C4-2B (cell line): ENCODE measurements around the gene TK2.

Source experiments
- H3K27ac ChIP-seq: fragments of 450-650 bp; 2 replicates; pipeline ENCODE4 v1.5.1; 2017
- CTCF ChIP-seq: fragments of 450-650 bp; conservative IDR thresholded peaks from 2 replicates; pipeline ENCODE4 v1.5.1; 2017; ENCODE audit warnings: mild to moderate bottlenecking
- ZFX ChIP-seq: fragments of 450-650 bp; IDR thresholded peaks from 2 replicates; pipeline ENCODE4 v1.6.1; 2017

Gene TK2

GRCh38 chr16:66490774-66491715 is 58.9 kb downstream of the TK2 start:
- TF ChIP-seq CTCF = no peak
- no peak for TF ChIP-seq ZFX
- no peak overlapping the region for H3K27ac ChIP-seq

- TF ChIP-seq CTCF (no peak), ZFX (no peak)
- H3K27ac ChIP-seq = no peak overlapping the region
Measured at GRCh38 chr16:66489818-66490217, 60.1 kb downstream of the TK2 start.

- H3K27ac ChIP-seq = no peak overlapping the region
- TF ChIP-seq CTCF (no peak), ZFX (no peak)
Measured at GRCh38 chr16:66489385-66489784, 60.5 kb downstream of the TK2 start.

GRCh38 chr16:66488505-66488904 is 61.4 kb downstream of the TK2 start:
- no peak for TF ChIP-seq ZFX
- TF ChIP-seq CTCF = no peak
- H3K27ac ChIP-seq = no peak overlapping the region

GRCh38 chr16:66487580-66488275 is 62.2 kb downstream of the TK2 start:
- TF ChIP-seq ZFX (no peak), CTCF (no peak)
- no peak overlapping the region for H3K27ac ChIP-seq

GRCh38 chr16:66486773-66487579 is 62.9 kb downstream of the TK2 start:
- peak overlapping the region; percentile 2; the same call in 1 of the 2 replicates for H3K27ac ChIP-seq
- TF ChIP-seq CTCF (no peak), ZFX (no peak)
